ENCODE data around the gene ZNF277.

Gene ZNF277

DNA sequence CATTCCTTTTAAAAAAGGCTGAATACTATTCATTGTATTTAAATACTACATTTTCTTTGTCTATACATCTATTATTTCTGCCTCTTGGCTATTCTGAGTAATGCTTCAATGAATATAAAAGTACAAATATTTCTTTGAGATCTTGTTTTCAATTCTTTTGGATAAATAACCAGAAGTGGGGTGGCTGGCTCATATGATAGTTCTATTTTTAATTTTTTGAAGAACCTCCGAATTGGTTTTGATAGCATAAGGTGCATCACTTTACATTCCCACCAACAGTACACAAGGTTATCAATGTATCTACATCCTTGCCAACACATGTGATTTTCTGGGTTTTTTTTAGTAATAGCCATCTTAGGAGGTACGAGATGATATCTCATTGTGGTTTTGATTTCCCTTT is 72.5 kb downstream of the ZNF277 start:
- Histone ChIP-seq H3K9ac (ENCODE audit: low read depth, low read length, poor library complexity) (no peak overlapping the region), H2AFZ (ENCODE audit: low read length) (no peak overlapping the region), H2BK120ac (ENCODE audit: low read depth, low read length) (no peak overlapping the region), H4K8ac (ENCODE audit: low read depth, low read length) (no peak overlapping the region), H3K4ac (ENCODE audit: low read length) (no peak overlapping the region), H3K18ac (ENCODE audit: low read length) (no peak overlapping the region), H3K27me3 (ENCODE audit: control insufficient read depth in 3 of 3, insufficient read depth in 3 of 3, low read depth in 1 of 3, low read length in 3 of 3) (no peaks in the 10 kb centered on the region), H3K36me3 (replicated peaks in 1 of 2; ENCODE audit: control insufficient read depth in 2 of 2, insufficient read depth in 2 of 2, low read length in 2 of 2) (no peaks in the 10 kb centered on the region), H4K91ac (ENCODE audit: low read depth, low read length, poor library complexity) (no peak overlapping the region), H3K79me1 (ENCODE audit: low read depth, low read length) (peaks cover 2% of the 10 kb centered on the region), H3K9me3 (replicated peaks in 1 of 2; ENCODE audit: control insufficient read depth in 2 of 2, insufficient read depth in 1 of 2, low read depth in 1 of 2, low read length in 2 of 2) (no peaks in the 10 kb centered on the region), H3K4me2 (ENCODE audit: insufficient read depth, low read length, poor library complexity, severe bottlenecking) (no peak overlapping the region), H3K4me1 (ENCODE audit: control insufficient read depth in 2 of 2, insufficient read depth in 1 of 2, low read depth in 1 of 2, low read length in 2 of 2) (no peaks in the 10 kb centered on the region), H2AK5ac (ENCODE audit: low read depth, low read length) (no peak overlapping the region), H3K27ac (replicated peaks; ENCODE audit: low read length) (no peak overlapping the region), H2BK15ac (ENCODE audit: low read length) (no peak overlapping the region), H3K4me3 (ENCODE audit: low read length in 2 of 2) (no peak overlapping the region), H3K23ac (ENCODE audit: low read depth, low read length, poor library complexity) (no peak overlapping the region), H2BK12ac (ENCODE audit: low read length) (no peak overlapping the region), H2BK5ac (ENCODE audit: low read length) (no peak overlapping the region), H3K14ac (ENCODE audit: low read length) (no peak overlapping the region)
- WGBS, 2 donors (ENCODE audit: extremely low coverage in 2 of 2, insufficient read length in 2 of 2, insufficient replicate concordance in 1 of 2) = no CpG with 5 or more reads among the region's 2 CpGs
- no peak for DNase-seq (ENCODE audit: low spot score)

GRCh38 chr7:112280267-112280666 is 73.8 kb downstream of the ZNF277 start:
- no peak overlapping the region for H3K4me3 ChIP-seq (ENCODE audit: low read length in 2 of 2)
- no peak overlapping the region for H4K91ac ChIP-seq (ENCODE audit: low read depth, low read length, poor library complexity)
- no peak overlapping the region for H2BK120ac ChIP-seq (ENCODE audit: low read depth, low read length)
- H4K8ac ChIP-seq (ENCODE audit: low read depth, low read length) = no peak overlapping the region
- no peaks in the 10 kb centered on the region for H3K9me3 ChIP-seq (replicated peaks in 1 of 2; ENCODE audit: control insufficient read depth in 2 of 2, insufficient read depth in 1 of 2, low read depth in 1 of 2, low read length in 2 of 2)
- H3K4ac ChIP-seq (ENCODE audit: low read length) = no peak overlapping the region
- H3K27me3 ChIP-seq (ENCODE audit: control insufficient read depth in 3 of 3, insufficient read depth in 3 of 3, low read depth in 1 of 3, low read length in 3 of 3) = no peaks in the 10 kb centered on the region
- H3K18ac ChIP-seq (ENCODE audit: low read length) = no peak overlapping the region
- H3K9ac ChIP-seq (ENCODE audit: low read depth, low read length, poor library complexity) = no peak overlapping the region
- H2AK5ac ChIP-seq (ENCODE audit: low read depth, low read length) = no peak overlapping the region
- H3K4me2 ChIP-seq (ENCODE audit: insufficient read depth, low read length, poor library complexity, severe bottlenecking) = no peak overlapping the region
- H2BK12ac ChIP-seq (ENCODE audit: low read length) = no peak overlapping the region
- no peak for DNase-seq (ENCODE audit: low spot score)
- H3K23ac ChIP-seq (ENCODE audit: low read depth, low read length, poor library complexity) = no peak overlapping the region
- H2AFZ ChIP-seq (ENCODE audit: low read length) = no peak overlapping the region
- H3K79me1 ChIP-seq (ENCODE audit: low read depth, low read length) = peaks cover 2% of the 10 kb centered on the region
- H3K27ac ChIP-seq (replicated peaks; ENCODE audit: low read length) = no peak overlapping the region
- H2BK5ac ChIP-seq (ENCODE audit: low read length) = no peak overlapping the region
- no peaks in the 10 kb centered on the region for H3K36me3 ChIP-seq (replicated peaks in 1 of 2; ENCODE audit: control insufficient read depth in 2 of 2, insufficient read depth in 2 of 2, low read length in 2 of 2)
- no CpG with 5 or more reads among the region's 2 CpGs for WGBS, 2 donors (ENCODE audit: extremely low coverage in 2 of 2, insufficient read length in 2 of 2, insufficient replicate concordance in 1 of 2)
- no peak overlapping the region for H3K14ac ChIP-seq (ENCODE audit: low read length)
- no peak overlapping the region for H2BK15ac ChIP-seq (ENCODE audit: low read length)
- no peaks in the 10 kb centered on the region for H3K4me1 ChIP-seq (ENCODE audit: control insufficient read depth in 2 of 2, insufficient read depth in 1 of 2, low read depth in 1 of 2, low read length in 2 of 2)

GRCh38 chr7:112282476-112283188 is 76.1 kb downstream of the ZNF277 start:
- no peak overlapping the region for H4K8ac ChIP-seq (ENCODE audit: low read depth, low read length)
- peaks cover 0 to 2% of the 10 kb centered on the region in 2 donors for H3K4me1 ChIP-seq (ENCODE audit: control insufficient read depth in 2 of 2, insufficient read depth in 1 of 2, low read depth in 1 of 2, low read length in 2 of 2)
- no peak overlapping the region for H3K9ac ChIP-seq (ENCODE audit: low read depth, low read length, poor library complexity)
- no CpG with 5 or more reads among the region's 1 CpG for WGBS, 2 donors (ENCODE audit: extremely low coverage in 2 of 2, insufficient read length in 2 of 2, insufficient replicate concordance in 1 of 2)
- no peaks in the 10 kb centered on the region for H3K27me3 ChIP-seq (ENCODE audit: control insufficient read depth in 3 of 3, insufficient read depth in 3 of 3, low read depth in 1 of 3, low read length in 3 of 3)
- H2BK12ac ChIP-seq (ENCODE audit: low read length) = no peak overlapping the region
- DNase-seq (ENCODE audit: low spot score) = no peak
- no peak overlapping the region for H3K4me2 ChIP-seq (ENCODE audit: insufficient read depth, low read length, poor library complexity, severe bottlenecking)
- H3K36me3 ChIP-seq (replicated peaks in 1 of 2; ENCODE audit: control insufficient read depth in 2 of 2, insufficient read depth in 2 of 2, low read length in 2 of 2) = peaks cover 0 to 5% of the 10 kb centered on the region in 2 donors
- no peak overlapping the region for H3K4me3 ChIP-seq (ENCODE audit: low read length in 2 of 2)
- no peak overlapping the region for H3K27ac ChIP-seq (replicated peaks; ENCODE audit: low read length)
- H3K9me3 ChIP-seq (replicated peaks in 1 of 2; ENCODE audit: control insufficient read depth in 2 of 2, insufficient read depth in 1 of 2, low read depth in 1 of 2, low read length in 2 of 2) = no peaks in the 10 kb centered on the region
- no peak overlapping the region for H2BK5ac ChIP-seq (ENCODE audit: low read length)
- no peak overlapping the region for H2AFZ ChIP-seq (ENCODE audit: low read length)
- no peak overlapping the region for H4K91ac ChIP-seq (ENCODE audit: low read depth, low read length, poor library complexity)
- no peak overlapping the region for H3K4ac ChIP-seq (ENCODE audit: low read length)
- H3K79me1 ChIP-seq (ENCODE audit: low read depth, low read length) = peaks cover 2% of the 10 kb centered on the region
- no peak overlapping the region for H2AK5ac ChIP-seq (ENCODE audit: low read depth, low read length)
- no peak overlapping the region for H3K23ac ChIP-seq (ENCODE audit: low read depth, low read length, poor library complexity)
- no peak overlapping the region for H2BK15ac ChIP-seq (ENCODE audit: low read length)
- no peak overlapping the region for H3K14ac ChIP-seq (ENCODE audit: low read length)
- no peak overlapping the region for H2BK120ac ChIP-seq (ENCODE audit: low read depth, low read length)
- H3K18ac ChIP-seq (ENCODE audit: low read length) = no peak overlapping the region

DNA sequence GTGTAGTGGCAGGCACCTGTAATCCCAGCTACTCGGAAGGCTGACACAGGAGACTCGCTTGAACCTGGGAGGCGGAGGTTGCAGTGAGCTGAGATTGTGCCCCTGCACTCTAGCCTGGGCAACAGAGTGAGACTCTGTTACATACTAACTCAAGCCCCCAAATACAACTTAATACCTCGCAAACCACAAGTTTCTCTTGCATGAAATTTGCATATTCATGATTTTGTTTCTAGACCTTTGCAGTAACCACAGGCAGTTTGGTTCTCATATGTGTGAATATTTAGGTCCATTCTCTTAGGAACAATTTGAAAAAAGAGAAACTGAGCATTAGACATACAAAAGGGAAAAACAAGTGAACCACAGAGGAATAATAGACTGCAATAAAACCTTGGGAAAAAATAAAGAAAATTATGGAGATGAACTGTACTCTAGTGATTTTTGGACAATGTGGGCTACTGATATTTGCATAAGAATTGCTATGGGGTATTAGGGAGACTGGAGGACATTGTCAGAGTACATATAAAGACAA is 77.0 kb downstream of the ZNF277 start:
- no CpG with 5 or more reads among the region's 4 CpGs for WGBS, 2 donors (ENCODE audit: extremely low coverage in 2 of 2, insufficient read length in 2 of 2, insufficient replicate concordance in 1 of 2)
- no peak overlapping the region for H4K91ac ChIP-seq (ENCODE audit: low read depth, low read length, poor library complexity)
- peaks cover 0 to 2% of the 10 kb centered on the region in 2 donors for H3K4me1 ChIP-seq (ENCODE audit: control insufficient read depth in 2 of 2, insufficient read depth in 1 of 2, low read depth in 1 of 2, low read length in 2 of 2)

More for the DNA sequence above, 77.0 kb downstream of the ZNF277 start:
- H3K79me1 ChIP-seq (ENCODE audit: low read depth, low read length) = peaks cover 2% of the 10 kb centered on the region
- no peak for DNase-seq (ENCODE audit: low spot score)
- peaks cover 0 to 11% of the 10 kb centered on the region in 2 donors for H3K36me3 ChIP-seq (replicated peaks in 1 of 2; ENCODE audit: control insufficient read depth in 2 of 2, insufficient read depth in 2 of 2, low read length in 2 of 2)
- H2BK120ac ChIP-seq (ENCODE audit: low read depth, low read length) = no peak overlapping the region
- no peak overlapping the region for H3K9ac ChIP-seq (ENCODE audit: low read depth, low read length, poor library complexity)
- H2BK5ac ChIP-seq (ENCODE audit: low read length) = no peak overlapping the region
- H3K4me2 ChIP-seq (ENCODE audit: insufficient read depth, low read length, poor library complexity, severe bottlenecking) = no peak overlapping the region
- H2AK5ac ChIP-seq (ENCODE audit: low read depth, low read length) = no peak overlapping the region
- no peak overlapping the region for H2BK15ac ChIP-seq (ENCODE audit: low read length)
- H3K4me3 ChIP-seq (ENCODE audit: low read length in 2 of 2) = no peak overlapping the region
- no peak overlapping the region for H4K8ac ChIP-seq (ENCODE audit: low read depth, low read length)
- no peak overlapping the region for H3K27ac ChIP-seq (replicated peaks; ENCODE audit: low read length)
- H3K4ac ChIP-seq (ENCODE audit: low read length) = no peak overlapping the region
- H2AFZ ChIP-seq (ENCODE audit: low read length) = no peak overlapping the region
- H3K9me3 ChIP-seq (replicated peaks in 1 of 2; ENCODE audit: control insufficient read depth in 2 of 2, insufficient read depth in 1 of 2, low read depth in 1 of 2, low read length in 2 of 2) = no peaks in the 10 kb centered on the region
- H3K18ac ChIP-seq (ENCODE audit: low read length) = no peak overlapping the region
- no peak overlapping the region for H3K23ac ChIP-seq (ENCODE audit: low read depth, low read length, poor library complexity)
- no peak overlapping the region for H2BK12ac ChIP-seq (ENCODE audit: low read length)
- H3K27me3 ChIP-seq (ENCODE audit: control insufficient read depth in 3 of 3, insufficient read depth in 3 of 3, low read depth in 1 of 3, low read length in 3 of 3) = no peaks in the 10 kb centered on the region
- H3K14ac ChIP-seq (ENCODE audit: low read length) = no peak overlapping the region

All from neuronal stem cell (in vitro differentiated cells).